H9 (cell line): ENCODE data around the gene PNMA6E. TPM values are rescaled to one million over a fixed set of nuclear protein-coding genes. Genes with fewer than 3 reads are reported as not detected.

Experiments used
- DNase-seq: peaks from one replicate; pipeline ENCODE4 v3.0.0-alpha.2; 2017
- H2AFZ ChIP-seq: one replicate; pipeline ENCODE4 v1.6.1; 2013; ENCODE audit warnings: mild to moderate bottlenecking, low read length, control low read depth, moderate library complexity
- H2AK5ac ChIP-seq: 2 replicates; pipeline ENCODE4 v1.6.1; 2013; ENCODE audit warnings: low read length, control low read depth, mixed read lengths; ENCODE audit not compliant: insufficient read length
- H2BK120ac ChIP-seq: one replicate; pipeline ENCODE4 v1.6.1; 2013; ENCODE audit warnings: low read depth, mild to moderate bottlenecking, low read length, control low read depth, inconsistent platforms; ENCODE audit not compliant: poor library complexity, severe bottlenecking
- H2BK12ac ChIP-seq: 2 replicates; pipeline ENCODE4 v1.6.1; 2013; ENCODE audit warnings: low read length, control low read depth, mixed read lengths, low read depth; ENCODE audit not compliant: insufficient read length
- H2BK15ac ChIP-seq: 2 replicates; pipeline ENCODE4 v1.6.1; 2013; ENCODE audit warnings: low read depth, low read length, control low read depth
- H2BK20ac ChIP-seq: one replicate; pipeline ENCODE4 v1.6.1; 2013; ENCODE audit warnings: low read depth, mild to moderate bottlenecking, low read length, control low read depth, inconsistent platforms; ENCODE audit not compliant: poor library complexity, severe bottlenecking
- H2BK5ac ChIP-seq: 2 replicates; pipeline ENCODE4 v1.6.1; 2013; ENCODE audit warnings: low read length, control low read depth, mixed read lengths; ENCODE audit not compliant: insufficient read length
- H3K14ac ChIP-seq: 2 replicates; pipeline ENCODE4 v1.6.1; 2013; ENCODE audit warnings: low read length, control low read depth; ENCODE audit not compliant: insufficient read depth
- H3K18ac ChIP-seq: 2 replicates; pipeline ENCODE4 v1.6.1; 2013; ENCODE audit warnings: low read depth, mild to moderate bottlenecking, mixed read lengths, low read length, control low read depth; ENCODE audit not compliant: insufficient read length
- H3K23ac ChIP-seq: 2 replicates; pipeline ENCODE4 v1.6.1; 2013; ENCODE audit warnings: low read length, control low read depth, mixed read lengths, low read depth; ENCODE audit not compliant: insufficient read length
- H3K23me2 ChIP-seq: 2 replicates; pipeline ENCODE4 v1.6.1; 2013; ENCODE audit warnings: low read depth, mild to moderate bottlenecking, mixed read lengths, low read length, control low read depth; ENCODE audit not compliant: insufficient read length, poor library complexity, severe bottlenecking
- H3K27ac ChIP-seq: 2 replicates; pipeline ENCODE4 v1.5.1; 2013; ENCODE audit warnings: low read length, control low read depth, mixed read lengths, low read depth; ENCODE audit not compliant: insufficient read length
- H3K27me3 ChIP-seq: 2 replicates; pipeline ENCODE4 v1.6.1; 2013; ENCODE audit warnings: low read length, control low read depth, inconsistent platforms; ENCODE audit not compliant: insufficient read depth
- H3K4ac ChIP-seq: 2 replicates; pipeline ENCODE4 v1.6.1; 2013; ENCODE audit warnings: low read depth, mild to moderate bottlenecking, control low read depth, inconsistent platforms, low read length, moderate library complexity
- H3K4me1 ChIP-seq: 2 replicates; pipeline ENCODE4 v1.6.1; 2013; ENCODE audit warnings: low read length, control low read depth, inconsistent platforms; ENCODE audit not compliant: insufficient read depth
- H3K4me2 ChIP-seq: 2 replicates; pipeline ENCODE4 v1.6.1; 2013; ENCODE audit warnings: low read length, control low read depth, mixed read lengths; ENCODE audit not compliant: insufficient read length, insufficient read depth
- H3K56ac ChIP-seq: 2 replicates; pipeline ENCODE4 v1.6.1; 2013; ENCODE audit warnings: low read depth, mild to moderate bottlenecking, mixed read lengths, low read length, control low read depth; ENCODE audit not compliant: insufficient read length
- H3K79me1 ChIP-seq: 2 replicates; pipeline ENCODE4 v1.6.1; 2013; ENCODE audit warnings: low read depth, mild to moderate bottlenecking, moderate library complexity, low read length, control low read depth, inconsistent platforms; ENCODE audit not compliant: insufficient read depth, poor library complexity, severe bottlenecking
- H3K79me2 ChIP-seq: 2 replicates; pipeline ENCODE4 v1.6.1; 2013; ENCODE audit warnings: low read length, control low read depth, inconsistent platforms; ENCODE audit not compliant: insufficient read depth
- H3K9ac ChIP-seq: 2 replicates; pipeline ENCODE4 v1.6.1; 2013; ENCODE audit warnings: low read length, control low read depth, mixed read lengths; ENCODE audit not compliant: insufficient read length; ENCODE audit errors: extremely low read depth
- H3K9me3 ChIP-seq: one replicate; pipeline ENCODE4 v1.6.1; 2013; ENCODE audit warnings: low read depth, low read length, inconsistent platforms; ENCODE audit not compliant: control insufficient read depth
- H3T11ph ChIP-seq: one replicate; pipeline ENCODE4 v1.6.1; 2013; ENCODE audit warnings: mild to moderate bottlenecking, low read length, control low read depth, inconsistent platforms
- H4K20me1 ChIP-seq: one replicate; pipeline ENCODE4 v1.6.1; 2013; ENCODE audit not compliant: control insufficient read depth, insufficient read length, insufficient read depth
- H4K5ac ChIP-seq: 2 replicates; pipeline ENCODE4 v1.6.1; 2013; ENCODE audit warnings: low read depth, mild to moderate bottlenecking, mixed read lengths, low read length, control low read depth; ENCODE audit not compliant: insufficient read length
- H4K8ac ChIP-seq: replicated peaks from 2 replicates; pipeline ENCODE4 v1.6.1; 2013; ENCODE audit warnings: low read length, control low read depth, mixed read lengths, low read depth; ENCODE audit not compliant: insufficient read length
- H4K91ac ChIP-seq: 2 replicates; pipeline ENCODE4 v1.6.1; 2013; ENCODE audit warnings: low read depth, mild to moderate bottlenecking, moderate library complexity, mixed read lengths, low read length, control low read depth; ENCODE audit not compliant: insufficient read length
- H3K27ac Mint-ChIP-seq, 3 experiments: 2 replicates in 2 of 3; 3 replicates in 1 of 3; pipeline ENCODE4 v1.8.0; 2020 to 2021; ENCODE audit warnings: mixed read lengths in 3 of 3, mild to moderate bottlenecking in 1 of 3, moderate library complexity in 1 of 3
- H3K27me3 Mint-ChIP-seq: 2 replicates; pipeline ENCODE4 v1.8.0; 2021; ENCODE audit warnings: low read depth, mild to moderate bottlenecking, moderate library complexity, mixed read lengths
- H3K36me3 Mint-ChIP-seq, 3 experiments: 2 replicates in 2 of 3; 3 replicates in 1 of 3; pipeline ENCODE4 v1.8.0; 2020 to 2021; ENCODE audit warnings: low read depth in 3 of 3, mixed read lengths in 3 of 3; ENCODE audit not compliant: insufficient read depth in 1 of 3
- H3K4me1 Mint-ChIP-seq, 2 experiments: 2 replicates each; pipeline ENCODE4 v1.8.0; 2020; ENCODE audit warnings: mixed read lengths in 2 of 2
- H3K4me3 Mint-ChIP-seq, 2 experiments: 2 replicates in 1 of 2; 3 replicates in 1 of 2; pipeline ENCODE4 v1.8.0; 2020 to 2021; ENCODE audit warnings: mild to moderate bottlenecking in 2 of 2, mixed read lengths in 2 of 2, moderate library complexity in 1 of 2
- H3K9me3 Mint-ChIP-seq, 2 experiments: 2 replicates in 1 of 2; 3 replicates in 1 of 2; pipeline ENCODE4 v1.8.0; 2020; ENCODE audit warnings: mild to moderate bottlenecking in 2 of 2, mixed read lengths in 2 of 2, moderate library complexity in 1 of 2
- CTCF ChIP-seq: fragments of 200-600 bp; sonication (generic); conservative IDR thresholded peaks from 3 replicates; pipeline ENCODE4 v1.8.0; 2021; ENCODE audit warnings: antibody characterized with exemption, mild to moderate bottlenecking
- WGBS: extraction: QIAGEN DNeasy Blood & Tissue Kit; methylation state at CpG from one replicate; pipeline ENCODE4 v1.1.7; 2013; ENCODE audit warnings: missing lambda C conversion rate, low lambda C conversion rate, mixed read lengths; ENCODE audit not compliant: insufficient read length; ENCODE audit errors: extremely low coverage; 5-methylcytosine and 5-hydroxymethylcytosine counted together
- total RNA-seq: library from RNA; stranded (reverse); gene quantifications from 2 replicates; pipeline ENCODE4 v1.2.1, GENCODE V29; 2021

PNMA6E gene
- total RNA-seq, 1 experiment from 2014 or later = not detected

GRCh38 chrX:153435845-153436244 is 34.7 kb upstream of the PNMA6E start:
- Histone ChIP-seq H3K27me3 (peaks cover 2% of the 10 kb centered on the region; the same call in 1 of the 2 replicates), H3K4me2 (no peak overlapping the region), H2AFZ (no peak overlapping the region), H2BK5ac (no peak overlapping the region), H3K4ac (no peak overlapping the region), H3K18ac (no peak overlapping the region), H2BK12ac (no peak overlapping the region), H2BK120ac (no peak overlapping the region), H3K56ac (no peak overlapping the region), H3K4me1 (no peaks in the 10 kb centered on the region), H3K27ac (no peak overlapping the region), H3K23me2 (no peaks in the 10 kb centered on the region), H2BK20ac (no peak overlapping the region), H4K5ac (no peak overlapping the region), H4K20me1 (no peaks in the 10 kb centered on the region), H2BK15ac (no peak overlapping the region), H3T11ph (no peak overlapping the region), H4K91ac (no peak overlapping the region), H3K14ac (no peak overlapping the region), H3K23ac (no peak overlapping the region), H3K79me2 (no peaks in the 10 kb centered on the region), H3K79me1 (no peaks in the 10 kb centered on the region), H3K9me3 (peaks cover 54% of the 10 kb centered on the region), H2AK5ac (no peak overlapping the region), H3K9ac (no peak overlapping the region), H4K8ac (no peak overlapping the region)
- no peak for TF ChIP-seq CTCF
- no peaks in the 10 kb centered on the region for H3K4me1 Mint-ChIP-seq
- no peak overlapping the region for H3K27ac Mint-ChIP-seq
- no peak overlapping the region for H3K4me3 Mint-ChIP-seq
- WGBS = no CpG with 5 or more reads among the region's 3 CpGs
- H3K9me3 Mint-ChIP-seq = peaks cover 68 to 87% of the 10 kb centered on the region in 2 experiments
- H3K27me3 Mint-ChIP-seq = peaks cover 10% of the 10 kb centered on the region
- H3K36me3 Mint-ChIP-seq = peaks cover 0 to 3% (median 0%) of the 10 kb centered on the region in 3 experiments; a peak in 3 of 7 replicates
- DNase-seq = no peak
